Stimulated activated naive CD4-positive, alpha-beta T cell treated with Interleukin-2 at 50 U/mL for 16 hours (primary cell): Measurements from ENCODE around the gene ATP13A4.

Experiments used
- DNase-seq: peaks from one replicate; lab custom pipeline; 2025; lab: John Stamatoyannopoulos, UW

The ATP13A4 gene

DNA sequence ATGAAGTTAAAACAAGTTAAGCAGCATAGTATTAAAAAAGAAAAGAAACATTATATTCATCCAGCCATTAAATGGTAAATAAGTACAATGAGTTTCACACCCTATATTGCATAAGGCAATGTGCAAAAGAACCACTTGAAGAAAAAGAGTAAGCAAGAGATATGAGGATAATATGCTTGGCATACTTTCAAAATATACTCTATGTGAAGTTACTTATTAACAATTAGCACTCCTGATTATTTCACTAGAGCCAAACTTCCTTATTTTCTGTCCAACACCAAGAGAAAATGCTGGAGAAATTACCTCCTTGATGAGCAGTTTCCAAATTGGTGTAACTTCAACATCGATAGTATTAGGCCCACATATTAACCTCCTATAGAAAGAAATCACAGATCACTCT lies 63.7 kb downstream of the ATP13A4 start:
- no peak for DNase-seq

DNA sequence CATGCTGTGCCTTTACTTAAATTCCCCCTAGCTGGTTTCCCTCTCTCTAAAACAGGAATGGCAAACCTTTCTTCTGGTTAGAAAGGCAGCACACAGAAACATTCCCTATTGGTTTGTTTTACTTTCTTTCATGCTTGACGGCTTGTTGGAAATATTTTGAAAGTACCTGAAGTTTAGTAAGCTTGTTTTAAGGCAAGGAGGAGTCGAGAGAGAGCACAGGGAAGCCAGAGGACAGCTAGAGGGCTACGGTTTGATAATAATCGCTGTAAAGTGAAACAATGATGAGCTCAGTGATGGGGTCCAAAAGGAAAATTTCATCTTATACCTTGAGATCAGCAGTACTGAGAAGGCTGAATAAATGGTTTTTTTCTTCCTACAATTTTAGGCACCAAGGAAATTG lies 64.1 kb downstream of the ATP13A4 start:
- DNase-seq = no peak

DNA sequence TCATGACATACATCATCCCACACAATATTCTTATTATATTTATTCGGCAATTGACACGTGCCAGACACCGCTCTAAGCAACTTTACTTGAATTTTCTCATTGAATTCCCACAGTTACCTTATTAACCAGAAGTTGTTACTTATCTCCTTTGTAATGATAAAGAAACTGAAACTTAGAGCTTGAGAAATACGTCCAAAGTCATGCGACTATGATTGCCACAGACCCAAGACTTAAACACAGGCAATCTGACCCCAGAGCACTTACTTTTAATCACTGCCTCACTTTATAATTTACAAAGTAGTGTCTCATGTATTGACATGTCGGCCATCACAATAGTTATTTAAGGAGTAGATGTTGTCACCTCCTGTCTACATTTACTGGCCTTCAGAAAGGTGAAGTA lies 64.7 kb downstream of the ATP13A4 start:
- no peak for DNase-seq

DNA sequence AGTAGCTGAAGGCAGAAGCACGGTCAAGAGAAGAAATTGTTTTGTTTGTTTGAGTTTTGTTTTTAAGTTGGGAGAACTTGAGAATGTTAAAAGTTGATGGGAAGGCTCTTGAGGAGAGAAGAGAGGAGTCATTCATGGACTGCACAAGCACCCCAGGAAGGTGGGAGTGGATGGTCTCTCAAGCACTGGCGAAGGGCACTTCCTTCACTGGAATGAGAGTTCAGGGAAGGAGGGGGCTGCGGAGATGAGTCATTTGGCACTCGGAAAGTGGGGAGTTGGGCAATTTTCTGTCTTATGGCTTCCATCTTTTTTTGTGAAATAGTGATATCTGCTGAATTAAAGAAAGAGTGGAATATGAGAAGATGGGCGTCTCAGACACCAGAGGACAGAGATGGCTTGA lies 66.0 kb downstream of the ATP13A4 start:
- no peak for DNase-seq

DNA sequence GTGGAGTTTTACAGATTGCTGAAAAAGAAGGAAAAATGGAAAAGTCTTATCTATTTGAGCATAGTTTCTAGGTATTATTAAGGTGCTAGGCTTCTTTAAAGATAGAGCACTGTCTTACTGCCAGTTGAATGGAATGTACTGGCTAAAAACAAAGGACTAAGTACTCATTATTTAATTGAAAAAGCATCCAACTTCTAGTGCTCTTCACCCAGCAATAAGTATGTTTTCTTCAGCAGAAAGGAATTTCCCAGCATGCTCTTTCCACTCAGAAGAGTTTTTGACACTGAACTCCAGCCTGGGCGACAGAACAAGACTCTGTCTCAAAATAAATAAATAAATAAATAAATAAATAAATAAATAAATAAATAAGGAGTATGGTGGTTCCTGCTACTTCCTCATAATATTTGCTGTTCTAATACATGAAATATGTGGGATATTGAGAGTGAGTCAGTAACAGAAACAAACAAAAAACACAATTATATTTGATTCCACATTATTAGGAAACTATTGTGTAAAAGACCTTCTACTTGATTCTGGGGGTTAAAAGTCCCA lies 70.6 kb downstream of the ATP13A4 start:
- DNase-seq = no peak

DNA sequence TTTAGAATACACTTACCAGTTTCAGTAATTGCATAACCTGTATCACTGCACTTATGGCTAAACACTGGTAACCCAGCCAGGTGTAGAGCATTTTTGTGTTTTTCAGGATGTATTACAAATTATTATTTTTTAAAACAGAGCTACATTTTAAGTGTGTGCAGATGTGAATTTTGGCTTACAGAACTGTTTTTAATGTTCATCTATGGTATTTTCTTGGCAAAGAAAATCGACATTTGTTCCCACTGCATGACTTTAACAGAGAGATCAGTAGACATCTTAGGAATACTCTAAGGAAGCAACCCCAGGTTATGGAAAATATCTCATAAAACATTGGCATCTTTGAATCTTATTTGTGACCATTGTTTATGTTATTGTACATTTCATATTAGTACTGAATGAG lies 73.3 kb downstream of the ATP13A4 start:
- DNase-seq = no peak

DNA sequence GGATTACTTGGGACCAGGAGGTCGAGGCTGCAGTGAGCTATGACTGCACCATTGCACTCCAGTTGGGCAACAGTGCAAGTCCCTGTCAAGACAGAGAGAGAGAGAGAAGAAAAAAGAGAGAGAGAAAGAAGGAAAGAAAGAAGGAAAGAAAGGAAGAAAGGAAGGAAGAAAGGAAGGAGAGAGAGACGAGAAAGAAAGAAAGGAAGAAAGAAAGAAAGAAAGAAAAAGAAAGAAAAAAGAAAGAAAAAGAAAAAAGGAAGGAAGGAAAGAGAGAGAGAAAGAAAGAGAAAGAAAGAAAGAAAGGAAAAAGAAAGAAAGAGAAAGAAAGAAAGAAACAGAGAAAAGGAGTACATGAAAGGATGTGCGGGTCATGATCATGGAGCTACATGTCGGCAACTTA lies 80.2 kb downstream of the ATP13A4 start:
- no peak for DNase-seq

DNA sequence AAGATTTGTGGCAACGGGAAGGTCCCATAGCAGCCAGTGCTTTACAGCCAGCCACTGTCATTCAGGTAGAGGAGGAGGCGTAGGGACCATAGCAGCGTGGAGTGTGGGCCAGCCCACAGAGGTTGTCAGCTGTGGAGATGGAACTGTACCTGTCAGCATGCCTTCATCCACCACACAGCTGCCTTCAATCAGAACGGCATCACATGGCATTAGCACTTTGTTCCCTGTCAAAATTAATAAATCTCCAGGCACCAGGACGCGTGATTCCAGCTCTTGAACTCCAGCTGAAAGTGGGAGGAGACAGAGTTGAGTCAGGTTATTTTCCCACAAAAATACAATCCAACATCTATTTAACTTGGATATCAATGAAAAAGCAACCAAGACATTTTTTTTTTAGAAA lies 84.0 kb downstream of the ATP13A4 start:
- no peak for DNase-seq

DNA sequence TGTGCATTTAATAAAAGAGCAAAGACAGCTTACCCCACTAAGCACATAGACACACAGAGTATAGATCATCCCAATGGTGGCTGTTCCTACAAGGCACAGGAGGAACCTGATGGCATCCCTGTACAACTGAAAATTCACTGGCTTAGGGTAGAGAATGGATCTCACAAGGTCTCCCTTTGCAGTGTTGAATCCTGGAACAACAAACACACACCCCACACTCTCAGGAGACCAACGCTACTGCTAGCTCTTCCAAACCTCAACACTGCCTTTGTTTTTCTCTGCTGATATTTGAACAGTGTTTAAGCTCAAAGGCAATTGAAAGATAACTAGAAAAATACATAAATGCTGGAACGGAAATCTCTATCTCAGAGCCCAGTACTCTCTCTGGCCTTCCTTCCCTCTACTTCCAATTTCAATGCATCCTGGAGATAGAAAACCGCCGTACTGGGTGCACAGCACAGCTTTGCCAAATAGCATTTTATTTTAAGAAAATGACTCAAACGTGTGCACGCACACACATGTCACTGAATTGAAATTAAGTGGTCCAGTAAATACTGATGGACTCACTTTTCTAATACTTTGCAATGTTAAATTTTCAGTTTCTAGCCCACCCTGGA lies 88.6 kb downstream of the ATP13A4 start:
- DNase-seq = no peak

DNA sequence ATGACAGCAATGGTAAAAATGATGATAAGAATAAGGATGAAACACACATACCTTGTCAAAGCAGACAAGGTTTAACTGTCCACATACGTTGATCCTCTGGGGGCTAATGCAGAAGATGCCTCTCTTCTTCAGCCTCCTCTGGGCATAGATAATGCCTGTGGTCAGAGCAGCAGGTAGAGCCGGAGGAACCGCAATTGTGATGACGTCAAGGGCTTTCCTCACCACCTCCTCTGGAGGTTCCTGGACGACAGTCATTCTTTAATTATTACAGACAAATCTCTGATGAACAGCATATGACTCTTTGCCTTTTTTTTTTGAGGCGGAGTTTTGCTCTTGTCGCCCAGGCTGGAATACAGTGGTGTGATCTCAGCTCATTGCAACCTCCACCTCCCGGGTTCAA lies 89.8 kb downstream of the ATP13A4 start:
- no peak for DNase-seq

DNA sequence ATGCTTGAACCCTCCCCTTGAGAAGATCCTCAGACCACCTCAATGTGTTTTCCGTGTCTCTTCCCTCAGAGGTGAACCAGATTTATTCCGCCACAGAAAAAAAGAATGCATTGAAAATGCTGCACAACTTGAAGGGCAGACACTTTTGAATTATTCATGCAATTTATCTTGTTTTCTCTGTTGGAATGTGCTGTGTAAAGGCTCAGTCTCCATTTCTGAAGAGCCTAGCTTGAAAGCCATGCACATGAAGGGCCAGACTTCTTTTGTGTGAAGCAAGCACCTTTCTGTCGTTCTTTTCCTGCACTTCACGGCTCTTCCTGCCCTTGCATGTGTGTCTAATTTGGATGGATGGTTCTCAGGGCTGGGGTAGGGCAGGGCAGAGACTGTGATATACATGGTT lies 97.2 kb downstream of the ATP13A4 start:
- DNase-seq = no peak

DNA sequence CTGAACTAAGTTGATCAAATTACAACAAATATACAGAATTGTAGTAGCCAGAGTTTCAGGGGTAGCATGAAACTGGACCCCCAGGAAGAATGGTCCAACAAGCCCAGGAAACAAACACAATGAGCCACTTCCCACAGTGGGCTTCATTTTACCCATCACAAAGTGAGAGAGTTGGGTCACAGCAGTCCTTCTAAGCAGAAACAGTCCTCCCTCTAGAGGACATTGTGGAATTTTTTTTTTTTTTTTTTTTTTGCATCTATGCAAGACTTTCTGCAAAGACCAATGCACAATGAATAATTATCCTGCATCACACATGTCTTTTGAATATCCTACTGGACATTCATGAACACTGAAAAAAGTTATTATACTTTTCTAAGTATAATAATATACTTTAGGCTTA lies 102.4 kb downstream of the ATP13A4 start:
- DNase-seq = no peak

DNA sequence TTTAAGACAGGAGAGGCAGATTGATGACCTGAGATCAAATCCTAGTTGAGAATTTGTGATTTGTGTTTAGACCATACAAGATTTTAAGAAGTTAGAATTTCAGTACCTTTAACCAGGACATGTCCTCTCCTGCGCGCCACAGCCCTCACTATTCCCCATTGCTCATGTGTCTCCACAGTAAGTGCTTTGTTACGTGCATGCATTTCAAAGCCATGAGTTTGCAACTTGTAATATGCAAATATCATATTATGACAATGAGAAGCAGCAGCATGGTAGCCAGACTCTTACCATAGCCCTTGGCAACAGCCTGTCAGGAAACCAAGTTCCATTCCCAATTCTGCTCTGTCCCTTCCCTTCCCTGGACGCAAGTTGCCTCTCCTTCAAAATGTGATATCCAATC lies 102.8 kb downstream of the ATP13A4 start:
- DNase-seq = no peak

DNA sequence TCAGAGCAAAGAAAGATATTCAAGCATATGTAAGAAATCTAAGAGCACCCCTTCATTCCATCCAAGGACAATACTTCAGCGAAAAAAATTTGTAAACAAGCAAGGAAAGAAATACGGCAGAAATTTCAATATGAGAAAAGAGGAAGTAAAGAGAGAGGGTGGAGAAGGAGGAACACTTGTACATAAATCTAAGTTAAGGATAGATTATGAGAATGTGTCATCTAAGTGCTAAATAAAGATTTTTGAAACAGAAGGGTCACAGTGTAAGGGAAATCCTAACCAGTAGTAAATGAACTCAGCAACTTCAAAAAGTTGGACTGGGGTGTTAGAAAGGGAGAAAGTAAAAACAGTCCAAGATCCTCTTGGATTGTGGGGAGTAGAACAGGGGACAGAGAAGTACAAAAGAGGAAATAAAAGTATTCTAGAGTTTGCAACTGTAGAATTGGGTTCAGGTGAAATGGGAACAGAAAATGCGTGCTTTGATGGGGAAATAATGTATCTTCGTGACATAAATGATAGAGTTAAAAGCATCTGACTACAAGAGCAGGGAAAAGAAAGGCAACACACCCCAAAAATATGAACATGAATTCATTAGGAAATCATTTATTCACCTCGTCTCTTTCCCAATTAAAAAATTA lies 107.6 kb downstream of the ATP13A4 start:
- no peak for DNase-seq

DNA sequence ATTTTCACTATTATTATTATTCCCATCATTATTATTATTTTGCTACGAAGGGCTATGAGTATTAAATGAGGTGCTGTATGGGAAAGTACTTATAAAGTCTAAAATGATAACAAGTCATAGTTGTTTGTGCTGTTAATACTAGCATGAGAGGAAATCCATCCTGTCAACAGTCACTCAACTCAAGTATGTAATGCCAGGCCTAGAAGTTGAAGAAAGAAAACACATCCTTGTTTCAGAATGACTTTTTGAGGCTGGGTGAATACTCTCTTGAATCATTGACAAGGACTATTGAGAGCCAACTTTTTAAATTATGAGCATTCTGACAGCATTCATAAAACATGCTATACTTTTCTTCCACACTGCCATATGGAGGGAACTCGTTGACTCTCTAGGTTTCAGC lies 115.3 kb downstream of the ATP13A4 start:
- DNase-seq = no peak

DNA sequence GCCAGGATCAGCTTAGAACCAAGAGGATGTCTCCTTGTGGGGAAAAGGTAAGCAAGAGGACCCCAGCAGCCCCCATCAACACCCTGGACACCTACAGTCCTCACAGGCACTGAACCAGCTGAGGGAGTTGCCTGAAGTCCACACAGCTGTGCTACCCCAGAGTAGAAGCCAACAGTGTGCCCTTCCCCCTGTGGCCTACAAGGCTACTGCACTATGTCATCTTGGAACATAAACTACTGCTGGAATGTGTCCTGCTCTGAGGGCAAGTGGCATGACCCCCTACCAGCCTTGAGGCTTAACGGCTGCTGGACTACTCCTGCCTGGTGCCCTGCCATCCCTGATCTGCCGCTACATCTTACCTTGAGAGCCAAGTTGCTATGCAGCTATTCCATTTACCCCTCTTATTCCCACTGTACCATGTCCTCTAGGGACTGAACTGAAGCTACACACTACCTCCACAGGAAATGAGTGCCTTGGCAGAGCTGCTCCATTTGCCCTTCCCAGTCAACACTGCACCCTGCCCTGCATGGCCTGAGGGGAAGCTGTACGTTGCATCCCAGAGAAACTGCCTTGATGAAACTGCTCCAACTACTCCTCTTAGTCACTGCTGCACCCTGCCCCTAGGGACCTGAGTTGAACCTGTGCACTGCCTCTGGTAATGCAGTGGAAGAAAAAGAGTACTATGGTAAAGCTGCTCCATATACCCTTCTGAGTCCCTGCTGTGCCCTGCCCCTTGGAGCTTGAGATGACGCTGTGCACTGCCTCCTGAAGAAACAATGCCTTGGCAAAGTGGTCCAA lies 135.9 kb downstream of the ATP13A4 start:
- no peak for DNase-seq

DNA sequence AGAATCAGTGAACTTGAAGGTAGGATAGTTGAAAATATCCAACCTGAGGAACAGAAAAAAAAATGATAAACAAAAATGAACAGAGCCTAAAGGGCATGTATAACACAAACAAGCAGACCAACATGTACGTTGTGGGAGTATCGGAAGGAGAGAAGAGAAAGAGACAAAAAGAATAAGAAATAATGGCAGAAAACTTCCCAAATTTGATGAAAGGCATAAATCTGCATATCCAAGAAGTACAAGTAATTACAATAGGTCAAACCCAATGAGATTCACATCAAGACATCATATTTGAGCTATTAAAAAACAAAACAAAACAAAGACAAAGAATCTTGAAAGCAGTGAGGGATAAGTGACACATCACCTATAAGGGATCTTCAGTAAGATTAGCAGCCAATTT lies 138.1 kb downstream of the ATP13A4 start:
- no peak for DNase-seq

DNA sequence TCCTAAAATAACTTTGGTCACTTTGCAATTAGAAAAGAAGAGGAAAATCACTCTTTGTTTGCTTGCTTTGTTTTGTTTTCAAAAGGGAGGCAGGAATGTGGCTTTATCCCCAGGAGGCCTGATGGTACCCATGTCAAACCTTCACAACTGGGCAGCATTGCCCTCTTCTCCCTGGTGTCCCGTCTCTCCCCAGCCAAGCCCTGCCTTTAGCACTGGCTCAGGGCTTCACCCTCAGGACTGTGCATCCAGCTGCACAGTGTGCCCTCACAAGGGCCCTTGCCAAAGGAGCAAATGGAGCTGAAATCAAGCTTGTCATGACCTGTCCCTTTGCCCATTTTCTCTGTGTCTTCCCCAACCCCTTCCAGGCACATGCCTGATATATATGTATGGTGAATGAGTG lies 147.0 kb downstream of the ATP13A4 start:
- no peak for DNase-seq

DNA sequence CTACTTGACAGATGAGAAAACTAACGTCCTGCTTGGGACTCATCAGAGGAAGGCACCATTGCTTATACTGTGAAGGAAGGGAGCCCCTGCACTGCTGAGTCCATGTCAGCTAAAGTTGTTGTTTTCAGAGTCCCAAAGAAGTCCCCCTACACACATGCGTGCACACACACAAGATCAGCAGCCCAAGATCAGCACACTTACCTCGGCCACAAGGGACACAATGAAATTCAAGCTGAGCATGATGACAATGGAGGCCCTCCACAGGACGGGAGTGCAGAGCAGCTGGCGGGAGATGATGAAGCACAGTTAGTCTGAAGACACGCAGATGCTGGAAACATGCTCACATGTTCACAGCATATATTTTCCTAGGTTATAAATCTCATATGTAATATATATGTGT lies 147.6 kb downstream of the ATP13A4 start:
- DNase-seq = no peak

DNA sequence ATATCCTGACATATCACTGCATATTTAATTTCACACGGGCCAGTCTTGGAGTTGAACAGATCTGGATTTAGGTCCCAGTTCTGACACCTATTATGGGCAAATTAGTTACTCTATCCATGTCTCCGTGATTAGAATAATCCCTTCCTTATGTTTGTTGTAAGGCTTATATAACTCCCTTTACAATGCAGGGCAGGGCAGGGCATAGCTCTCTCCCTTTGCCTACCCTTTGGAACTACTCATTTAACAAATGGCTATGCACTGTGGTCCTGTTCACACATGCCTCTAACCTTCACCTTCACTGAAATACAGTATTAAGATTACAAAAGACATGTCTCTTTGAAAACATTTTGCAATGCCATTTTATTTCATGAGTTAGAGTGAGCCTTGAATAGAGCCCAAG lies 151.4 kb downstream of the ATP13A4 start:
- DNase-seq = no peak

DNA sequence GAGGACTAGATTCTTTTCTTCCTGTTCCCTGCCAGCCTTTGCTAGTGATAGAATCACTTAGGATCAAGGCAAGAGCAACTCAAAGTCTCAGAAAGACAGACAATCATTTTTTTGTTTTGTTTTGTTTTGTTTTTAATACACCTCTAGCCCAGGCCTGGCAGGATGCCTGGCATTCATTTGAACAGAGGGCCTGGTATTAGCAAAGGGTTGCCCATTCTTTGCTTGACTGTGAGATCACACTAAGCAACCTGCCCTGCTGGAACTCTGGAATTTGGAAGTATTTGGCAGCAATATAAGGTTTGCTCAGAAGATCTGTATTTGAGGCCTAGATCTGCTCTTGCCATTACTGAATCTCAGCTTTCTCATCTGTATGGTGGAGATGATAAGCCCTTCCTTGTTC lies 154.4 kb downstream of the ATP13A4 start:
- no peak for DNase-seq

DNA sequence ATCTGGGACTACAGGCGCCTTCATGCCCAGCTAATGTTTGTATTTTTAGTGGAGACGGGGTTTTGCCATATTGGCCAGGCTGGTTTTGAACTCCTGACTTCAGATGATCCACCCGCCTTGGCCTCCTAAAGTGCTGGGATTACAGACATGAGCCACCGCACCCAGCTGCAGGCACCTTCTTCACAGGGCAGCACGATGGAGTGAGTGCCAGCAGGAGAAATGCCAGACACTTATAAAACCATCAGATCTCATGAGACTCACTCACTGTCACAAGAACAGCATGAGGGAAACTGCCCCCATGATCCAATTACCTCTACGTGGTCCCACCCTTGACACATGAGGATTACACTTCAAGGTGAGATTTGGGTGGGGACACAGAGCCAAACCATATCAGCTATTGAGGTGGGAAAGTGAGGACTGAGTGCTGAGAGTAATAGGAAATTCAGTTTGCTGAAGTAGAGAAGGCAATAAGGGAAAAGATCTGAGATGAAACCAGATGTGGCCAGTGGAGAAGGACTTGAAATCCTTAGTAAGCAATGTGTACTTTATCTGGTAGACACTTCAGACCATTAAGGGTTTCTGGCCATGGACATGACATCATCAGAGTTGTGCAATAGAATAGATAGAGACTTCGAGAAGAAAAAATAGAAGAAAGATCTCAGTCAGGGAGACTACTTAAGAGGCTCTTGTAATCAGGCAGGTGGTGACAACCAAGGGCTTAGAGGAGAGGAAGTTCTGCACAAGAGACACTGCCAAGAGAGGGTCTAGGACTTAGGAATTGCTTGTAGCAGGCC lies 158.0 kb downstream of the ATP13A4 start:
- no peak for DNase-seq
